ENCODE measurements around the gene CHMP1B.

The CHMP1B gene

DNA sequence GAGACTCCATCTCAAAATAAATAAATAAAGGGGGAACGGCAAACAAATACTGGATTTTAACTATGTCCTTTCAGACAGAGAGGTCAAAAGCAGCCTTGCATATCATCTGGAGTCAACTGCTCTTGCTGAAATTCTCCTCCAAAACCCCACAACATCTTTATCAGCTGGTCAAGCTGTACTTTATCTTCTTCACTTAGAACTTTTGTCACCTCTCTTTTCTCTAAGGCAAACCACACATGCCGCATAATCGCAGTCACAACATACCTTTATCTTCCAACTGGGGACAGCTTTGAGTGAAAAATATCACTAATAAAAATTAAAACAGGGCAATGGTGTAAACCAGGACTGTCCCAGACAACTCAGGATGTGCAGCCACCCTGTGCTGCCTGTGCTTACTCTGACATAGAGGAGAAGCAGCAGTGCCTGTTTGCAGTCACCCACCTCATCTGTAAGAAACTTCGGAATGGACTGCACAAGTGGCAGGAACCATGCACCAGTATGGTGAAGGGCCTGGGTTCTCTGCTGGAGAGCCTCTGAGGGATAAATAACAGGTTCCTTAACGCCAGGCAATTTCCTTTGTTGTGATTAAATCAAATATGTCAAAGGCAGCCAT is 50.7 kb downstream of the CHMP1B start:
- no peak for DNase-seq (ENCODE audit: low spot score)
- in situ Hi-C loops (cut with MboI; ENCODE audit: low pct_unique_long_range_greater_than_20kb, low sequenced_read_pairs, unreplicated experiment) = no loop called here
- TF ChIP-seq, protein P1, sequence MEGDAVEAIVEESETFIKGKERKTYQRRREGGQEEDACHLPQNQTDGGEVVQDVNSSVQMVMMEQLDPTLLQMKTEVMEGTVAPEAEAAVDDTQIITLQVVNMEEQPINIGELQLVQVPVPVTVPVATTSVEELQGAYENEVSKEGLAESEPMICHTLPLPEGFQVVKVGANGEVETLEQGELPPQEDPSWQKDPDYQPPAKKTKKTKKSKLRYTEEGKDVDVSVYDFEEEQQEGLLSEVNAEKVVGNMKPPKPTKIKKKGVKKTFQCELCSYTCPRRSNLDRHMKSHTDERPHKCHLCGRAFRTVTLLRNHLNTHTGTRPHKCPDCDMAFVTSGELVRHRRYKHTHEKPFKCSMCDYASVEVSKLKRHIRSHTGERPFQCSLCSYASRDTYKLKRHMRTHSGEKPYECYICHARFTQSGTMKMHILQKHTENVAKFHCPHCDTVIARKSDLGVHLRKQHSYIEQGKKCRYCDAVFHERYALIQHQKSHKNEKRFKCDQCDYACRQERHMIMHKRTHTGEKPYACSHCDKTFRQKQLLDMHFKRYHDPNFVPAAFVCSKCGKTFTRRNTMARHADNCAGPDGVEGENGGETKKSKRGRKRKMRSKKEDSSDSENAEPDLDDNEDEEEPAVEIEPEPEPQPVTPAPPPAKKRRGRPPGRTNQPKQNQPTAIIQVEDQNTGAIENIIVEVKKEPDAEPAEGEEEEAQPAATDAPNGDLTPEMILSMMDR (IDR thresholded peaks at IDR 0.05; ENCODE audit: extremely low read depth, insufficient read depth, missing control alignments) = no peak

DNA sequence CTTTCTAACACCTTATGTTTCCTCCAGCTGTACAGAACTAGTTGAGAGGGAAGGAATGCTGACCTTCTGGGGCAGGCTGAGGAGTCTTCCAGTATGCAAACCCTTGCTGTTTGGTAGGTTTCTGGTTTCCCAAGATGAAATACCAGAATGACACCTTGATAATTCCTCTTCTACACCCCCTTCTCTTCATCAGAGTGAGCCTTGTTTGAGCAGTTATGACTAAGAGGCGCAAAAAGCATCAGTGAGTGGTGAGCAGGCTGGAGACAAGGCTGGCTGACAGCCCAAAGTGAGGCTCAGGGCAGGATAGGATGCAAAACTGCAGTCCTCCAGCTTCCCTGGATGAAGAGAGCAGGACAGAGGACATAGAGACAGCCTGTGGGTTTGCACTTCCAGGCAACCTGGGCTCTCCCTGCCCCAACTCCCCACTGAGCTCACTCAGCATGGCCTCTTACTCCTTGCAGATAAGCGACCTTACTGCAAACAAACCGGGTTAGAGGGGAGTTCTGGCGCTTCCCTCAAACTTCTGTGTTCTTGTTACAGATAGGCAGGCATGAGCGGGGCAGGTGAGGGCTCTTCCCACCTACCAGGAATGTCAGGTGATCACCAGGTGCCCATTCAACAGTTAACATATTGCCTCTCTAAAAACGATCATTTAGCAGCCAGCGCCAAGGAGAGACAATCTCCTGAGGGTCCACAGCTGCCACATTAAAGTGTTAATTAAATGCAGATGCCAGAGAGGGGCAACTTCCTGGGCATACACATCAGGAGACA is 51.5 kb downstream of the CHMP1B start:
- DNase-seq (ENCODE audit: low spot score) = no peak
- in situ Hi-C loops (cut with MboI; ENCODE audit: low pct_unique_long_range_greater_than_20kb, low sequenced_read_pairs, unreplicated experiment) = no loop called here
- TF ChIP-seq, protein P1 (IDR thresholded peaks at IDR 0.05; ENCODE audit: extremely low read depth, insufficient read depth, missing control alignments) = no peak

Measured in GM13977 (cell line).